ENCODE results near the gene MAP3K13. TPM values are rescaled to one million over a fixed set of nuclear protein-coding genes. Genes with fewer than 3 reads are reported as not detected.
"Not testable (repeated sequence)": the region's sequence is repeated elsewhere in the genome, so short reads cannot be mapped to it uniquely, and the experiment has no call there.

MAP3K13 gene
- total and polyA plus RNA-seq, 7 donors, result 2.6 to 7.6 (median 5.0) TPM

- Histone ChIP-seq H3K36me3 (ENCODE audit: insufficient read depth in 1 of 2, low read depth in 1 of 2) (no peaks in the 10 kb centered on the region), H3K4me1 (no peaks in the 10 kb centered on the region), H3K4me3 (no peak overlapping the region), H3K27me3 (ENCODE audit: insufficient read depth in 3 of 3, low read length in 2 of 3) (no peaks in the 10 kb centered on the region), H3K9me3 (no peaks in the 10 kb centered on the region), H3K27ac (no peak overlapping the region)
- DNase-seq, result no peak
- ATAC-seq, result no peak
- 90 to 95% (median 91%) methylated on average over 1 of the region's 1 CpG for WGBS, 3 donors
- intact Hi-C loops (cut with DNase I), result no loop called here
- TF ChIP-seq, protein P1, sequence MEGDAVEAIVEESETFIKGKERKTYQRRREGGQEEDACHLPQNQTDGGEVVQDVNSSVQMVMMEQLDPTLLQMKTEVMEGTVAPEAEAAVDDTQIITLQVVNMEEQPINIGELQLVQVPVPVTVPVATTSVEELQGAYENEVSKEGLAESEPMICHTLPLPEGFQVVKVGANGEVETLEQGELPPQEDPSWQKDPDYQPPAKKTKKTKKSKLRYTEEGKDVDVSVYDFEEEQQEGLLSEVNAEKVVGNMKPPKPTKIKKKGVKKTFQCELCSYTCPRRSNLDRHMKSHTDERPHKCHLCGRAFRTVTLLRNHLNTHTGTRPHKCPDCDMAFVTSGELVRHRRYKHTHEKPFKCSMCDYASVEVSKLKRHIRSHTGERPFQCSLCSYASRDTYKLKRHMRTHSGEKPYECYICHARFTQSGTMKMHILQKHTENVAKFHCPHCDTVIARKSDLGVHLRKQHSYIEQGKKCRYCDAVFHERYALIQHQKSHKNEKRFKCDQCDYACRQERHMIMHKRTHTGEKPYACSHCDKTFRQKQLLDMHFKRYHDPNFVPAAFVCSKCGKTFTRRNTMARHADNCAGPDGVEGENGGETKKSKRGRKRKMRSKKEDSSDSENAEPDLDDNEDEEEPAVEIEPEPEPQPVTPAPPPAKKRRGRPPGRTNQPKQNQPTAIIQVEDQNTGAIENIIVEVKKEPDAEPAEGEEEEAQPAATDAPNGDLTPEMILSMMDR (IDR thresholded peaks at IDR 0.05), result no peak
These were observed 48.2 kb downstream of the MAP3K13 start for GRCh38 chr3:185411133-185411532.

GRCh38 chr3:185416513-185416912 lies 53.6 kb downstream of the MAP3K13 start:
- TF ChIP-seq, protein P1 (IDR thresholded peaks at IDR 0.05), result no peak
- no peak for DNase-seq
- H3K27me3 ChIP-seq (ENCODE audit: insufficient read depth in 3 of 3, low read length in 2 of 3), result no peaks in the 10 kb centered on the region
- no peaks in the 10 kb centered on the region for H3K9me3 ChIP-seq
- intact Hi-C loops (cut with DNase I), result no loop called here
- no peak for ATAC-seq
- H3K36me3 ChIP-seq (ENCODE audit: insufficient read depth in 1 of 2, low read depth in 1 of 2), result no peaks in the 10 kb centered on the region
- 96% methylated on average over 2 of the region's 2 CpGs for WGBS, 3 donors
- H3K4me1 ChIP-seq, result peaks cover 8% of the 10 kb centered on the region
- H3K27ac ChIP-seq, result no peak overlapping the region
- H3K4me3 ChIP-seq, result no peak overlapping the region

DNA sequence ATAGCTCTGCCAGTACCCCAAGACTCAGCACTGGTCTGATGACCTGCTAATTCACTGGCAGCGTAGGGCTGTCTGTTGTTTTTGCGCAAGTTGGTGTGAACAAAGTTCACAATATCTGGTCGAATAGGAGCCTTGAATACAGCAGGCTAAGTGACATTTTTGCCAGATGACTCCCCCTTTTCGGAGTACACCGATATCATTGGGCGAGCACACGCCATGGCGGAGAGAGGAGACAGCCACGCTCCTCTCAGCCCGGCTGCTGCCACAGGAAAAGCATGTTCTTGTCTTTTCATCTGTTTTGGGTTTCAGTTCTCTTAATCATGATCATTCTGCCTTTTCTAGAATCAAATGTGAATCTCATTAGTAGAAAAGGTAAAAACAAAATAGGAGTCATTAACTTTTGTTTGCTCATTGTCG lies 55.6 kb downstream of the MAP3K13 start:
- ATAC-seq; H3K4me3 ChIP-seq; H3K36me3 ChIP-seq (ENCODE audit: insufficient read depth in 1 of 2, low read depth in 1 of 2); H3K27ac ChIP-seq; intact Hi-C loops (cut with DNase I); DNase-seq; H3K27me3 ChIP-seq (ENCODE audit: insufficient read depth in 3 of 3, low read length in 2 of 3); H3K9me3 ChIP-seq: not testable (repeated sequence)
- WGBS, 3 donors, result 94 to 98% (median 96%) methylated on average over 11 of the region's 11 CpGs
- peaks cover 14% of the 10 kb centered on the region for H3K4me1 ChIP-seq

DNA sequence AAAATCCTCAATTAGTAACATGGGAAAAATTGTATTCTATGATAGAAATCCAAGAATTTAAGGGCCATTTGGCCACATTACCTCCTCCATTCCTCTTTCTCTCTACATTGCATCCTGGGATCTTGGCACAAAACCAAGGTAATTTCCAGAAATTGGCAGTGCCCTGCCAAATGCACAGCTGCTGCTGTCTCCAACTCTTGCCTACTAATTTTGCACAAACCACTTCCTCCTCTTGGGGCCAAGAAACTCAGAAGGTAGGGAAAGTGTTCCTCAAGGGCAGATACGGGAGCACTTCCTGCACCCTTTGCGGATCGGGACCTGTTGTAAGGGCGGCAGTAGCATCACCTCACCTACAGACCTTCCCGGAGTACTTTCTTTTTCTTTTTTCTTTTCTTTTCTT lies 57.8 kb downstream of the MAP3K13 start:
- ATAC-seq, result peak in 3 of 4 donors; percentile 71 to 76 (median 73)
- TF ChIP-seq, protein P1 (IDR thresholded peaks at IDR 0.05), result no peak
- 69 to 75% (median 71%) methylated on average over 5 of the region's 5 CpGs for WGBS, 3 donors

GRCh38 chr3:185421577-185422232 lies 58.8 kb downstream of the MAP3K13 start:
- H3K27me3 ChIP-seq (ENCODE audit: insufficient read depth in 3 of 3, low read length in 2 of 3), result no peaks in the 10 kb centered on the region
- 91 to 97% (median 95%) methylated on average over 6 of the region's 6 CpGs for WGBS, 3 donors
- H3K36me3 ChIP-seq (ENCODE audit: insufficient read depth in 1 of 2, low read depth in 1 of 2), result no peaks in the 10 kb centered on the region
- peaks cover 14% of the 10 kb centered on the region for H3K4me1 ChIP-seq
- no peak for ATAC-seq
- no peak overlapping the region for H3K27ac ChIP-seq
- TF ChIP-seq, protein P1 (IDR thresholded peaks at IDR 0.05), result no peak
- DNase-seq, result no peak
- H3K9me3 ChIP-seq, result no peaks in the 10 kb centered on the region
- intact Hi-C loops (cut with DNase I), result no loop called here
- H3K4me3 ChIP-seq, result no peak overlapping the region

More for the DNA sequence above, 57.8 kb downstream of the MAP3K13 start:
- H3K27ac ChIP-seq, result no peak overlapping the region
- no peak for DNase-seq
- no peaks in the 10 kb centered on the region for H3K27me3 ChIP-seq (ENCODE audit: insufficient read depth in 3 of 3, low read length in 2 of 3)
- H3K4me3 ChIP-seq, result no peak overlapping the region
- peaks cover 14% of the 10 kb centered on the region for H3K4me1 ChIP-seq
- intact Hi-C loops (cut with DNase I), result no loop called here
- no peaks in the 10 kb centered on the region for H3K36me3 ChIP-seq (ENCODE audit: insufficient read depth in 1 of 2, low read depth in 1 of 2)
- H3K9me3 ChIP-seq, result no peaks in the 10 kb centered on the region

Measured in psoas muscle (tissue), 8 donors.